ENCODE data around the gene CSNK1D.

DNA sequence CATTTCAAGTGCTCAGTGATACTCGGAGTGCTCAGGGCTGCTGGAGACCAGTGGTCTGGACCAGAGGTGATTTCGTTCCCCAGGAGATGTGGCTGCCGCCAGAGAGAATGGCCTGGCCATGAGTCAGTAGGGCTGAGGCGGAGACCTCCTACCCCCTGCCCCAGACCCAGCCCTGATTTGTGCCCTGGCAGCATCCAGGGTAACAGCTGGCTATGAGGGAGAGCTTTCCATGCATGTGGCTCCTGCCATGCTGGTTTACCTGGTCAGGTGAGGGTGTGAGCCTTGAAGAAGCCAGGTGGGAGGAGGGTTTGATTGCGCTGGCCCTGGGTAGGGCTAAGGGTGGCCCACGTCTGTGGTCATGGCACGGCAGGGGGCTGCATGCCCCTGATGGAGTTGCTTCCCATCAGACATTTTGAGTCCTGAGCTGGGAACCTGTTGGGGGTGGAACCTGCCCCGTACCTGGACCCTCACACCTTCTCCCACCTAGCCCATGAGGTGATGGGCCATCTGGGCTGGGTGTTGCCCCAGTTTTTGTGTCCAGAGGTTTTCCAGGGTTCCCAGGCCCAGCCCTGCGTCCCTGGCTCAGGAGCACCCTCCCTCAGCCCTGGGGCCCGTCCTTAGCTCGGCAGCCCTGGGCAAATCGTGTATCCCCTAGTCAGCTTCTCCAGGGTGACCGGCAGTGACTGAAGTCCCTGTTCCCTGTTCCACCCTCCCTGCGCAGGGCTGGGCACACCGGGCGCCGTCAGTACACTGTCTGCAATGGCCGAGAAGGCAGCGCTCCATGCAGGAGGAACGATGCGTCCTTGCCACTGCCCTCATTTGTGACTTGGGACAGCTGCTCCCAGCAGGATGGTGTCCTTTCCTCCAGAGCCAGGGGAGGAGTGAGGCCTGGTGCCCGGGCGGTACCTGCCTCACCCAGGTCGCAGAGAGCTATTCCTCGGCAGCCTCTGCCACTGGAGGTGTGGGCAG is 9.0 kb upstream of the CSNK1D start:
- TF ChIP-seq, protein P1, sequence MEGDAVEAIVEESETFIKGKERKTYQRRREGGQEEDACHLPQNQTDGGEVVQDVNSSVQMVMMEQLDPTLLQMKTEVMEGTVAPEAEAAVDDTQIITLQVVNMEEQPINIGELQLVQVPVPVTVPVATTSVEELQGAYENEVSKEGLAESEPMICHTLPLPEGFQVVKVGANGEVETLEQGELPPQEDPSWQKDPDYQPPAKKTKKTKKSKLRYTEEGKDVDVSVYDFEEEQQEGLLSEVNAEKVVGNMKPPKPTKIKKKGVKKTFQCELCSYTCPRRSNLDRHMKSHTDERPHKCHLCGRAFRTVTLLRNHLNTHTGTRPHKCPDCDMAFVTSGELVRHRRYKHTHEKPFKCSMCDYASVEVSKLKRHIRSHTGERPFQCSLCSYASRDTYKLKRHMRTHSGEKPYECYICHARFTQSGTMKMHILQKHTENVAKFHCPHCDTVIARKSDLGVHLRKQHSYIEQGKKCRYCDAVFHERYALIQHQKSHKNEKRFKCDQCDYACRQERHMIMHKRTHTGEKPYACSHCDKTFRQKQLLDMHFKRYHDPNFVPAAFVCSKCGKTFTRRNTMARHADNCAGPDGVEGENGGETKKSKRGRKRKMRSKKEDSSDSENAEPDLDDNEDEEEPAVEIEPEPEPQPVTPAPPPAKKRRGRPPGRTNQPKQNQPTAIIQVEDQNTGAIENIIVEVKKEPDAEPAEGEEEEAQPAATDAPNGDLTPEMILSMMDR (IDR thresholded peaks at IDR 0.05; ENCODE audit: low read depth, low read length, poor library complexity, severe bottlenecking), result no peak
- no peak for TF ChIP-seq EZH2phosphoT487 (IDR thresholded peaks at IDR 0.05; ENCODE audit: borderline replicate concordance, low read length)
